Right lobe of liver (tissue), 4 donors: ENCODE data around the gene RBP4.

Experiments used
- POLR2A ChIP-seq: fragments of 450-650 bp; IDR thresholded peaks from one replicate; pipeline ENCODE4 v1.6.1; 2017; ENCODE audit warnings: antibody characterized with exemption, mild to moderate bottlenecking
- TF ChIP-seq, protein P1 (sequence below), 4 donors: fragments of 200-600 bp in 3 of 4; fragments of 450-650 bp in 1 of 4; IDR thresholded peaks; one replicate each; pipeline versions ENCODE4 v1.5.1 to v1.8.0; 2016 to 2022; ENCODE audit warnings: antibody characterized with exemption in 4 of 4, mild to moderate bottlenecking in 2 of 4
- donor health status: DM: no; HTN: no; CAD: no.
- donor health status: DM: no; HTN: no; CAD: no.
- donor health status: DM: no; HTN: yes; CAD: no.

DNA sequence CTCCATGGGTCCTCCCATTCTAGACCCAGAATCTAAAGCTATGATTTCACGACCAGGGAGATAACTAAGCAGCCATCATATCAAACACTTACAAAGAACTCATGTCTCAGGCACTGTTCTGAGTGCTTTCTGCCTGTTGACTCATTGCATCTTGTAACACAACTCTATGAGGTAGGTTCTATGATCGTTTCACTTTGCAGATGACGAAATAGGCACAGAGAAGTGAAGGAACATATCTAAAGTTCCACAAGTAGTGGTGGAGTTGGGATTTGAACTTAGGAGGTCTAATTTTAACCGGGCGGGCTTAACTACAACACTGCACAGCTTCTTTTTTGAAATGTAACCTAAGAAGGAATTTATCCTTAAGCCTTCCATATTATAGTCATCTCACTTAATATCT, 2.9 kb downstream of the RBP4 start:
- TF ChIP-seq, protein P1, sequence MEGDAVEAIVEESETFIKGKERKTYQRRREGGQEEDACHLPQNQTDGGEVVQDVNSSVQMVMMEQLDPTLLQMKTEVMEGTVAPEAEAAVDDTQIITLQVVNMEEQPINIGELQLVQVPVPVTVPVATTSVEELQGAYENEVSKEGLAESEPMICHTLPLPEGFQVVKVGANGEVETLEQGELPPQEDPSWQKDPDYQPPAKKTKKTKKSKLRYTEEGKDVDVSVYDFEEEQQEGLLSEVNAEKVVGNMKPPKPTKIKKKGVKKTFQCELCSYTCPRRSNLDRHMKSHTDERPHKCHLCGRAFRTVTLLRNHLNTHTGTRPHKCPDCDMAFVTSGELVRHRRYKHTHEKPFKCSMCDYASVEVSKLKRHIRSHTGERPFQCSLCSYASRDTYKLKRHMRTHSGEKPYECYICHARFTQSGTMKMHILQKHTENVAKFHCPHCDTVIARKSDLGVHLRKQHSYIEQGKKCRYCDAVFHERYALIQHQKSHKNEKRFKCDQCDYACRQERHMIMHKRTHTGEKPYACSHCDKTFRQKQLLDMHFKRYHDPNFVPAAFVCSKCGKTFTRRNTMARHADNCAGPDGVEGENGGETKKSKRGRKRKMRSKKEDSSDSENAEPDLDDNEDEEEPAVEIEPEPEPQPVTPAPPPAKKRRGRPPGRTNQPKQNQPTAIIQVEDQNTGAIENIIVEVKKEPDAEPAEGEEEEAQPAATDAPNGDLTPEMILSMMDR (IDR thresholded peaks at IDR 0.05) = no peak
- TF ChIP-seq POLR2A = no peak
